ENCODE measurements around the gene DRC7. TPM values are rescaled to one million over a fixed set of nuclear protein-coding genes. Genes with fewer than 3 reads are reported as not detected.

The DRC7 gene
- total and polyA plus RNA-seq, 10 of the 15 experiments (the other 5 are each of a cell fraction or from before 2014, with no cell fraction given): 0.06 to 0.49 (median 0.14) TPM; not detected in 4

- RAD21 ChIA-PET (ENCODE audit: unreplicated experiment): no interaction called here
- CTCF ChIA-PET: no interaction called here
- H3K4me3 ChIP-seq: no peak overlapping the region
- no peak overlapping the region for H3K9ac ChIP-seq (ENCODE audit: control insufficient read depth, insufficient read depth, low read length)
- in situ Hi-C loops (cut with MboI) (no loop called here), intact Hi-C loops (cut with micrococcal nuclease; ENCODE audit: unreplicated experiment) (no loop called here)
- SMC1A ChIA-PET (ENCODE audit: uncharacterized antibody, unreplicated experiment): no interaction called here
- 32% methylated on average over 12 of the region's 12 CpGs for WGBS (ENCODE audit: insufficient coverage, insufficient replicate concordance, low lambda C conversion rate, missing lambda C conversion rate)
- H3K36me3 ChIP-seq (ENCODE audit: control insufficient read depth in 2 of 2, insufficient read depth in 2 of 2, low read length in 1 of 2): no peaks in the 10 kb centered on the region
- DNase-seq (ENCODE audit: low read depth, low spot score): no peak
- BruUV-seq (replicated peaks): no TSS peak
- TF ChIP-seq CREB1 (IDR thresholded peaks at IDR 0.05; ENCODE audit: low read depth) (no peak), TCF3 (IDR thresholded peaks at IDR 0.05; ENCODE audit: borderline replicate concordance, insufficient read depth, low read depth, low read length) (no peak), NR2C2 (IDR thresholded peaks at IDR 0.05; ENCODE audit: borderline replicate concordance, control insufficient read depth, insufficient read length, low read depth) (no peak), ATF7 (IDR thresholded peaks at IDR 0.05; ENCODE audit: low read depth) (no peak), ZSCAN29 (IDR thresholded peaks at IDR 0.05) (no peak), REST (IDR thresholded peaks at IDR 0.05; ENCODE audit: low read depth, low read length) (no peak), RCOR1 (conservative IDR thresholded peaks at IDR 0.05; ENCODE audit: low read depth, low read length) (no peak), NFXL1 (IDR thresholded peaks at IDR 0.05; ENCODE audit: borderline replicate concordance) (no peak), RAD21 (IDR thresholded peaks at IDR 0.05; ENCODE audit: insufficient read depth, low read depth, low read length) (no peak), JUNB (IDR thresholded peaks at IDR 0.05) (no peak), ZNF622 (IDR thresholded peaks at IDR 0.05) (no peak)
- TF ChIP-seq, protein P1, sequence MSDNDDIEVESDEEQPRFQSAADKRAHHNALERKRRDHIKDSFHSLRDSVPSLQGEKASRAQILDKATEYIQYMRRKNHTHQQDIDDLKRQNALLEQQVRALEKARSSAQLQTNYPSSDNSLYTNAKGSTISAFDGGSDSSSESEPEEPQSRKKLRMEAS (IDR thresholded peaks at IDR 0.05; ENCODE audit: low read depth, low read length): no peak
- no peaks in the 10 kb centered on the region for H3K79me2 ChIP-seq (ENCODE audit: control insufficient read depth, insufficient read depth, low read length)
- H3K9me3 ChIP-seq (replicated peaks; ENCODE audit: control insufficient read depth, insufficient read depth, low read length): no peaks in the 10 kb centered on the region
- H3K27me3 ChIP-seq (replicated peaks in 1 of 2; ENCODE audit: control insufficient read depth in 2 of 2, insufficient read depth in 2 of 2, low read length in 1 of 2): no peaks in the 10 kb centered on the region; a peak in 1 of 4 replicates
- POLR2A ChIA-PET: no interaction called here
- no peak overlapping the region for H3K4me2 ChIP-seq (ENCODE audit: control insufficient read depth, insufficient read depth)
- no peak overlapping the region for H2AFZ ChIP-seq (ENCODE audit: control insufficient read depth, low read depth, low read length)
- FAIRE-seq: no peak
- H4K20me1 ChIP-seq (ENCODE audit: control insufficient read depth, insufficient read depth): no peaks in the 10 kb centered on the region
- no peak for ATAC-seq
- H3K27ac ChIP-seq (ENCODE audit: control insufficient read depth, insufficient read depth): no peak overlapping the region
- H3K4me1 ChIP-seq (ENCODE audit: control insufficient read depth, insufficient read depth, low read length): no peaks in the 10 kb centered on the region
Observed at GRCh38 chr16:57679016-57679415, 15.6 kb upstream of the DRC7 start.
